Transverse colon (tissue), 4 donors: Measurements from ENCODE around the gene SUMF1.

ENCODE experiments used
- CTCF ChIP-seq, 5 experiments: fragments of 200-600 bp in 3 of 5; fragments of 450-650 bp in 2 of 5; sonication (generic) in 3 of 5; IDR thresholded peaks; 1 replicate in 2 of 5; 2 replicates in 3 of 5; pipeline ENCODE4 v1.5.1; 2016 to 2017; ENCODE audit warnings: antibody characterized with exemption in 5 of 5, inconsistent platforms in 3 of 5, mild to moderate bottlenecking in 2 of 5, moderate library complexity in 1 of 5
- POLR2A ChIP-seq: fragments of 450-650 bp; IDR thresholded peaks from one replicate; pipeline ENCODE4 v1.6.1; 2016; ENCODE audit warnings: antibody characterized with exemption, mild to moderate bottlenecking, moderate library complexity
- POLR2AphosphoS5 ChIP-seq, 3 donors: sonication (generic); formaldehyde crosslinking; IDR thresholded peaks; one replicate each; pipeline ENCODE4 v1.6.1; 2016; ENCODE audit warnings: antibody characterized with exemption in 3 of 3

GRCh38 chr3:4408958-4409357 lies 58.1 kb downstream of the SUMF1 start:
- no peak for TF ChIP-seq CTCF (IDR thresholded peaks at IDR 0.05)
- TF ChIP-seq POLR2A, result no peak
- TF ChIP-seq POLR2AphosphoS5 (IDR thresholded peaks at IDR 0.05), result no peak
